Type B pancreatic cell (in vitro differentiated cells): ENCODE data around the gene PTPRF. TPM values are rescaled to one million over a fixed set of nuclear protein-coding genes. Genes with fewer than 3 reads are reported as not detected.

ENCODE experiments used
- DNase-seq: peaks from one replicate; pipeline ENCODE4 v3.0.0; 2021; ENCODE audit warnings: mixed read lengths; ENCODE audit not compliant: unreplicated experiment; ENCODE audit errors: extremely low spot score
- H3K27ac Mint-ChIP-seq: 2 replicates; pipeline ENCODE4 v1.8.0; 2021; ENCODE audit warnings: mild to moderate bottlenecking, mixed read lengths
- H3K27me3 Mint-ChIP-seq: 2 replicates; pipeline ENCODE4 v1.8.0; 2021; ENCODE audit warnings: mixed read lengths
- H3K36me3 Mint-ChIP-seq: 2 replicates; pipeline ENCODE4 v1.8.0; 2021; ENCODE audit warnings: mixed read lengths
- H3K4me1 Mint-ChIP-seq: one replicate; pipeline ENCODE4 v1.8.0; 2021; ENCODE audit warnings: mixed read lengths; ENCODE audit not compliant: unreplicated experiment
- H3K4me3 Mint-ChIP-seq: 2 replicates; pipeline ENCODE4 v1.8.0; 2021; ENCODE audit warnings: mild to moderate bottlenecking, mixed read lengths
- H3K9me3 Mint-ChIP-seq: 2 replicates; pipeline ENCODE4 v1.8.0; 2021; ENCODE audit warnings: mixed read lengths
- CTCF ChIP-seq: fragments of 200-600 bp; sonication (generic); conservative IDR thresholded peaks from 2 replicates; pipeline ENCODE4 v1.5.0; 2021; ENCODE audit warnings: antibody characterized with exemption, mild to moderate bottlenecking
- total RNA-seq: library from RNA; stranded (reverse); gene quantifications from 2 replicates; pipeline ENCODE4 v1.2.1, GENCODE V29; 2021; ENCODE audit warnings: low replicate concordance

The PTPRF gene
- total RNA-seq, 1 donor from 2014 or later, result 260 TPM

- H3K4me3 Mint-ChIP-seq, result no peak overlapping the region
- H3K4me1 Mint-ChIP-seq, result no peaks in the 10 kb centered on the region
- no peaks in the 10 kb centered on the region for H3K9me3 Mint-ChIP-seq
- H3K27me3 Mint-ChIP-seq, result no peaks in the 10 kb centered on the region
- peaks cover 24% of the 10 kb centered on the region for H3K36me3 Mint-ChIP-seq
- H3K27ac Mint-ChIP-seq, result peak overlapping the region; percentile 36
- TF ChIP-seq CTCF, result no peak
- DNase-seq, result no peak
Measured at GRCh38 chr1:43611950-43612349, 81.3 kb downstream of the PTPRF start.

GRCh38 chr1:43612406-43612805 is 81.7 kb downstream of the PTPRF start:
- no peaks in the 10 kb centered on the region for H3K27me3 Mint-ChIP-seq
- H3K4me3 Mint-ChIP-seq, result no peak overlapping the region
- DNase-seq, result no peak
- TF ChIP-seq CTCF, result no peak
- H3K27ac Mint-ChIP-seq, result peak overlapping the region; percentile 68
- H3K36me3 Mint-ChIP-seq, result peaks cover 21% of the 10 kb centered on the region
- H3K9me3 Mint-ChIP-seq, result no peaks in the 10 kb centered on the region
- no peaks in the 10 kb centered on the region for H3K4me1 Mint-ChIP-seq

- H3K9me3 Mint-ChIP-seq, result no peaks in the 10 kb centered on the region
- no peak overlapping the region for H3K4me3 Mint-ChIP-seq
- H3K27ac Mint-ChIP-seq, result peak overlapping the region; percentile 68
- peaks cover 21% of the 10 kb centered on the region for H3K36me3 Mint-ChIP-seq
- no peaks in the 10 kb centered on the region for H3K4me1 Mint-ChIP-seq
- H3K27me3 Mint-ChIP-seq, result no peaks in the 10 kb centered on the region
- DNase-seq, result no peak
- no peak for TF ChIP-seq CTCF
Measured at GRCh38 chr1:43613075-43613942, 82.6 kb downstream of the PTPRF start.

- Mint-ChIP-seq H3K4me1 (no peaks in the 10 kb centered on the region), H3K27ac (no peak overlapping the region), H3K27me3 (no peaks in the 10 kb centered on the region), H3K36me3 (peaks cover 17% of the 10 kb centered on the region), H3K9me3 (no peaks in the 10 kb centered on the region), H3K4me3 (no peak overlapping the region)
- no peak for TF ChIP-seq CTCF
- no peak for DNase-seq
Measured at GRCh38 chr1:43614211-43614610, 83.5 kb downstream of the PTPRF start.

GRCh38 chr1:43614891-43615290 is 84.2 kb downstream of the PTPRF start:
- DNase-seq, result no peak
- Mint-ChIP-seq H3K4me1 (no peaks in the 10 kb centered on the region), H3K9me3 (no peaks in the 10 kb centered on the region), H3K36me3 (peaks cover 15% of the 10 kb centered on the region), H3K4me3 (no peak overlapping the region), H3K27me3 (no peaks in the 10 kb centered on the region), H3K27ac (no peak overlapping the region)
- TF ChIP-seq CTCF, result no peak
